OCI-LY7 (cell line): Measurements from ENCODE around the gene MTCL1. TPM values are rescaled to one million over a fixed set of nuclear protein-coding genes. Genes with fewer than 3 reads are reported as not detected.

ENCODE experiments used
- BruUV-seq: library from RNA; stranded (reverse); fragments of 400-500 nt; replicated peaks from 2 replicates; lab custom pipeline; 2021; lab: Mats Ljungman, UMichigan
- CTCF ChIA-PET: fragments of 300-600 bp; sonication (Branson Sonifier 250); formaldehyde crosslinking; loops from one replicate; lab custom pipeline; 2022; ENCODE audit warnings: antibody characterized with exemption; ENCODE audit not compliant: unreplicated experiment; lab: Charles Lee
- POLR2A ChIA-PET: fragments of 300-600 bp; sonication (Branson Sonifier 250); formaldehyde crosslinking; loops from one replicate; lab custom pipeline; 2022; ENCODE audit warnings: antibody characterized with exemption; lab: Charles Lee
- DNase-seq: peaks from one replicate; pipeline ENCODE4 v3.0.0-alpha.2; 2015; ENCODE audit warnings: low spot score
- H2AFZ ChIP-seq: fragments of 200-600 bp; sonication (generic), shearing (Covaris generic); 2 replicates; pipeline ENCODE4 v1.6.1; 2014; ENCODE audit warnings: mild to moderate bottlenecking, antibody characterized with exemption, low read length, moderate library complexity
- H3K27ac ChIP-seq: fragments of 200-600 bp; sonication (generic); 2 replicates; pipeline ENCODE4 v1.5.1; 2014; ENCODE audit warnings: mixed run types, low read depth, mild to moderate bottlenecking, moderate library complexity, low read length, inconsistent platforms; ENCODE audit not compliant: poor library complexity, severe bottlenecking
- H3K36me3 ChIP-seq: fragments of 200-600 bp; sonication (generic); 2 replicates; pipeline ENCODE4 v1.6.1; 2014; ENCODE audit warnings: mild to moderate bottlenecking, antibody characterized with exemption, low read length, moderate library complexity, mixed read lengths; ENCODE audit not compliant: insufficient read depth
- H3K4me1 ChIP-seq: fragments of 200-600 bp; sonication (generic); 2 replicates; pipeline ENCODE4 v1.5.1; 2014; ENCODE audit warnings: mild to moderate bottlenecking, low read length; ENCODE audit not compliant: insufficient read depth, poor library complexity, severe bottlenecking
- H3K4me2 ChIP-seq: fragments of 200-600 bp; sonication (generic); 2 replicates; pipeline ENCODE4 v1.6.1; 2014; ENCODE audit warnings: mild to moderate bottlenecking, low read length
- H3K4me3 ChIP-seq: fragments of 200-600 bp; sonication (generic); 2 replicates; pipeline ENCODE4 v1.5.1; 2014; ENCODE audit warnings: mild to moderate bottlenecking, low read depth, low read length; ENCODE audit not compliant: poor library complexity, severe bottlenecking
- H3K79me2 ChIP-seq: fragments of 200-600 bp; sonication (generic); 2 replicates; pipeline ENCODE4 v1.6.1; 2016; ENCODE audit warnings: low read depth, mild to moderate bottlenecking, low read length, moderate library complexity, mixed read lengths; ENCODE audit not compliant: insufficient read depth
- H3K9me2 ChIP-seq: fragments of 200-600 bp; sonication (generic); 2 replicates; pipeline ENCODE4 v1.6.1; 2016; ENCODE audit warnings: mild to moderate bottlenecking, low read length, mixed read lengths; ENCODE audit not compliant: insufficient read depth
- H3K9me3 ChIP-seq: fragments of 200-600 bp; sonication (generic); 2 replicates; pipeline ENCODE4 v1.6.1; 2014; ENCODE audit warnings: mild to moderate bottlenecking, mixed run types, low read length, mixed read lengths
- H4K20me1 ChIP-seq: fragments of 200-600 bp; sonication (generic); 2 replicates; pipeline ENCODE4 v1.6.1; 2014; ENCODE audit warnings: mild to moderate bottlenecking, antibody characterized with exemption, low read length, moderate library complexity, mixed read lengths; ENCODE audit not compliant: insufficient read depth
- CTCF ChIP-seq: fragments of 200-600 bp; sonication (generic); conservative IDR thresholded peaks from 2 replicates; pipeline ENCODE4 v1.5.1; 2014; ENCODE audit warnings: mild to moderate bottlenecking, antibody characterized with exemption, low read length, moderate library complexity, mixed read lengths
- EZH2phosphoT487 ChIP-seq: fragments of 200-600 bp; sonication (generic); IDR thresholded peaks from 2 replicates; pipeline ENCODE4 v1.6.1; 2018; ENCODE audit warnings: low read depth, borderline replicate concordance, mild to moderate bottlenecking, mixed run types, antibody characterized with exemption, low read length, moderate library complexity, mixed read lengths
- intact Hi-C: fragments of 100-400 bp; cut with micrococcal nuclease; formaldehyde crosslinking; loops from one replicate; pipeline ENCODE4 v1.10.0; 2022; ENCODE audit not compliant: unreplicated experiment
- total RNA-seq, 2 experiments: library from RNA; depleted of rRNA in 1 of 2; stranded (reverse); fragments of >200 nt in 1 of 2; shearing (Covaris generic) in 1 of 2; gene quantifications; 2 replicates each; pipeline ENCODE4 v1.2.3, GENCODE V29; 2014 to 2022

Gene MTCL1
- total RNA-seq, 2 experiments from 2014 or later = 96.8 to 159 TPM

DNA sequence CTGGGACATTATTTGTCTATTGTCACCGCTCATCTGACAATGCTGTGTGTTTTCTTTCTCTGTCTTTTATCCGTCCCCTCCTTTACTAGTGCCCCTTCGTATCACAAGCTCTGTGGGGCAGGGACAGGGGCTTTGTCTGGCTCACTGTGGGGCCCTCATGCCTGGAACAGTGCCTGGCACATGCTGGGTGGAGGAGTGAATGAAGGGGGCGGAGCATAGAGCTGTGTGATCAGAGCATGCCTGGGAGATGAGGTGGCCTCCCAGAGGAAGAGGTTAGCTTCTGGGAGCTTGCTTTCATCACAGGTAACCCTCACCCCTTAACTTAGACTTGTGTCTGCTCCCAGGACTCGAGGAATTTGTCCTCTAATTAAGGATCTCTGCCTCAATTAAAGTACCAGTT is 16.4 kb downstream of the MTCL1 start:
- POLR2A ChIA-PET = interaction anchor here (0.8 to 1.3 kb wide), 3 partner anchors 7 to 13 kb away, joined by 3 to 6 read pairs (median 5); no protein-coding TSS in a partner anchor

DNA sequence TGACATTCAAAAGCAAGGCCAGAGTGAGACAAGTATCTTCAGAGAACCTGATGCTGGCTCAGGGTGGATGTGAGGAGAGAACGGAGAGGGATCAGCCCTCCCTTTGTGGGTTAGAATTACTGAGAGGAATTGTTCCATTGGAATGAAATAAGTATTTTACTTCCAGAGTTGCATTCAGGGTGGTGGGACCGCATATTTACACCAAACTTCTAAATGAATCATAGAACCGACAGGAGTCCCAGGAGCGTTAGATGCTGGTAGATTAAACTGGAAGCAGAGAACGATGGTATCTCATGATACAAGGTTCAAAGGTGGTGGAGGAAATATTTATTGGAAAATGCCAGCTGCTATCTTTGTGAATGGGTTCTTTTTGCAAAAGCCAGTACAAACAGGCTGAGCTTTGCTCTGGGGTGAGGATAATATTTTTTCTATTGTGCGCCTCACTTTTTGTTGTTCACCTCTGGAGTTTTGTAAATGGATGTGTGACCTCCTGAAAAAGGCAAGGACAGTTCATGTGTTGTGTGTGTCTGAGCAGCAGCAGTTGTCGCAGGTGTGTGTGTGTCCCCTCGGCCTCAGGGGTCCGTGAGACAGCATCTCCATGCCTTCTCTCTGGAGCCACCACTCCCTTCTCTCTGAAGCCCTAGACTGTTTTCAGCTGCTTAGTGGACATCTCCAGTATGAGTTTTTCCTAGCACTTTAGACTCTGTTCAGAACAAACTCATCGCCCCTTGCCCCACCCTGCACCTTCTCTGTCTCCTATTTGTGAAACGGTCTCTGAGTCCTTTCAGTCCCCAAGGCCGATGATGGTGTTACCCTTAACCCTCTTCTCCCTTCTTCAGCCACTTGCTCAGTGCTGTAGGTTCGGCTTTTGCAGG is 17.8 kb downstream of the MTCL1 start:
- Histone ChIP-seq H3K9me3 (peaks cover 8% of the 10 kb centered on the region; the same call in 1 of the 2 replicates), H3K27ac (no peak overlapping the region), H2AFZ (no peak overlapping the region), H3K4me1 (peaks cover 39% of the 10 kb centered on the region), H3K79me2 (peaks cover 38% of the 10 kb centered on the region; the same call in 1 of the 2 replicates), H3K9me2 (no peaks in the 10 kb centered on the region), H3K36me3 (peaks cover 95% of the 10 kb centered on the region), H3K4me3 (no peak overlapping the region), H4K20me1 (no peaks in the 10 kb centered on the region), H3K4me2 (no peak overlapping the region)
- ChIA-PET CTCF (no interaction called here), POLR2A (interaction anchor here (1.6 kb wide), 1 partner anchor 20 kb away, joined by 4 read pairs; no protein-coding TSS in a partner anchor)
- TSS peak; percentile 16 for BruUV-seq
- no peak for TF ChIP-seq CTCF
- no peak for TF ChIP-seq EZH2phosphoT487
- no peak for DNase-seq
- intact Hi-C loops = no loop called here

More for the DNA sequence above, 16.4 kb downstream of the MTCL1 start:
- no peak overlapping the region for H3K27ac ChIP-seq
- H3K9me3 ChIP-seq = peaks cover 3% of the 10 kb centered on the region; the same call in 1 of the 2 replicates
- CTCF ChIA-PET = interaction anchor here (0.5 kb wide), 1 partner anchor 101 kb away, joined by 3 read pairs; no protein-coding TSS in a partner anchor
- H3K4me2 ChIP-seq = no peak overlapping the region
- TF ChIP-seq CTCF = no peak
- no peak for TF ChIP-seq EZH2phosphoT487
- H3K4me3 ChIP-seq = no peak overlapping the region
- peaks cover 32% of the 10 kb centered on the region for H3K4me1 ChIP-seq
- H3K79me2 ChIP-seq = peaks cover 41% of the 10 kb centered on the region
- intact Hi-C loops = no loop called here
- BruUV-seq = no TSS peak
- H3K9me2 ChIP-seq = no peaks in the 10 kb centered on the region
- peaks cover 99% of the 10 kb centered on the region for H3K36me3 ChIP-seq
- H2AFZ ChIP-seq = no peak overlapping the region
- DNase-seq = no peak
- no peaks in the 10 kb centered on the region for H4K20me1 ChIP-seq

- Histone ChIP-seq H4K20me1 (no peaks in the 10 kb centered on the region), H3K27ac (peak overlapping the region; percentile 84), H3K9me2 (no peaks in the 10 kb centered on the region), H3K4me2 (no peak overlapping the region), H3K9me3 (peaks cover 8% of the 10 kb centered on the region; the same call in 1 of the 2 replicates), H2AFZ (no peak overlapping the region), H3K36me3 (peaks cover 95% of the 10 kb centered on the region), H3K4me1 (peaks cover 49% of the 10 kb centered on the region), H3K4me3 (no peak overlapping the region), H3K79me2 (peaks cover 38% of the 10 kb centered on the region)
- ChIA-PET CTCF (no interaction called here), POLR2A (interaction anchor here (0.6 to 6.7 kb wide), 5 partner anchors 12 to 33 kb away, joined by 3 to 53 read pairs (median 3); no protein-coding TSS in a partner anchor)
- no peak for DNase-seq
- no peak for TF ChIP-seq CTCF
- no peak for TF ChIP-seq EZH2phosphoT487
- no TSS peak for BruUV-seq
- intact Hi-C loops = no loop called here
Measured at GRCh38 chr18:8724452-8724851, 19.1 kb downstream of the MTCL1 start.
